Natural killer cell (primary cell): Measurements from ENCODE around the gene LINGO1. TPM values are rescaled to one million over a fixed set of nuclear protein-coding genes. Genes with fewer than 3 reads are reported as not detected.

Source experiments
- ATAC-seq, 3 donors: fragments of 150-1000 bp in 2 of 3; fragments of 200-7000 bp in 1 of 3; cut with Tn5 transposase; 1 replicate in 1 of 3; 2 replicates in 2 of 3; pipeline ENCODE4 v1.10.0; 2021; ENCODE audit warnings: mild to moderate bottlenecking in 2 of 3, moderate library complexity in 2 of 3
- DNase-seq, 2 donors: peaks; one replicate each; pipeline versions ENCODE4 v3.0.0 to v3.0.0-alpha.2; 2013 to 2021; ENCODE audit warnings: mixed read lengths in 1 of 2
- H3K27ac ChIP-seq: one replicate; pipeline ENCODE4 v1.5.1; 2013; ENCODE audit warnings: mild to moderate bottlenecking, low read length
- H3K27me3 ChIP-seq: one replicate; pipeline ENCODE4 v1.6.1; 2013; ENCODE audit warnings: low read length; ENCODE audit not compliant: control insufficient read depth, insufficient read depth
- H3K36me3 ChIP-seq: one replicate; pipeline ENCODE4 v1.6.1; 2013; ENCODE audit warnings: low read length; ENCODE audit not compliant: control insufficient read depth, insufficient read depth
- H3K4me1 ChIP-seq: one replicate; pipeline ENCODE4 v1.6.1; 2013; ENCODE audit warnings: low read length; ENCODE audit not compliant: control insufficient read depth, insufficient read depth
- H3K4me3 ChIP-seq: one replicate; pipeline ENCODE4 v1.5.1; 2013; ENCODE audit warnings: low read length
- H3K9me3 ChIP-seq: one replicate; pipeline ENCODE4 v1.6.1; 2013; ENCODE audit warnings: low read length; ENCODE audit not compliant: control insufficient read depth, insufficient read depth
- H3K27ac Mint-ChIP-seq, 2 donors: one replicate each; pipeline ENCODE4 v1.8.0; 2022; ENCODE audit warnings: mild to moderate bottlenecking in 2 of 2, mixed read lengths in 2 of 2, moderate library complexity in 1 of 2
- H3K27me3 Mint-ChIP-seq, 2 donors: one replicate each; pipeline ENCODE4 v1.8.0; 2022; ENCODE audit warnings: low read depth in 2 of 2, mixed read lengths in 2 of 2
- H3K36me3 Mint-ChIP-seq: one replicate; pipeline ENCODE4 v1.8.0; 2022; ENCODE audit warnings: mixed read lengths
- H3K4me1 Mint-ChIP-seq, 2 donors: one replicate each; pipeline ENCODE4 v1.8.0; 2022; ENCODE audit warnings: mixed read lengths in 2 of 2
- H3K4me3 Mint-ChIP-seq: one replicate; pipeline ENCODE4 v1.8.0; 2022; ENCODE audit warnings: mild to moderate bottlenecking, moderate library complexity, mixed read lengths
- H3K9me3 Mint-ChIP-seq, 2 donors: one replicate each; pipeline ENCODE4 v1.8.0; 2022; ENCODE audit warnings: mixed read lengths in 2 of 2
- CTCF ChIP-seq: fragments of 200-600 bp; IDR thresholded peaks from one replicate; pipeline ENCODE4 v1.8.0; 2022; ENCODE audit warnings: antibody characterized with exemption
- WGBS: methylation state at CpG from one replicate; pipeline ENCODE4 v1.1.7; 2013; ENCODE audit warnings: missing lambda C conversion rate; ENCODE audit not compliant: insufficient coverage; 5-methylcytosine and 5-hydroxymethylcytosine counted together
- intact Hi-C: fragments of 100-400 bp; cut with micrococcal nuclease; formaldehyde crosslinking; loops from one replicate; pipeline ENCODE4 v1.14.2; 2022
- total RNA-seq, 4 donors: library from RNA; stranded (reverse); fragments of 120-200 nt in 1 of 4; gene quantifications; one replicate each; pipeline versions ENCODE4 v1.2.3 to v1.2.4, GENCODE V29; 2013 to 2022

The LINGO1 gene
- total RNA-seq, 3 donors from 2014 or later (not counting 1 experiment from before 2014, with no cell fraction given): not detected

DNA sequence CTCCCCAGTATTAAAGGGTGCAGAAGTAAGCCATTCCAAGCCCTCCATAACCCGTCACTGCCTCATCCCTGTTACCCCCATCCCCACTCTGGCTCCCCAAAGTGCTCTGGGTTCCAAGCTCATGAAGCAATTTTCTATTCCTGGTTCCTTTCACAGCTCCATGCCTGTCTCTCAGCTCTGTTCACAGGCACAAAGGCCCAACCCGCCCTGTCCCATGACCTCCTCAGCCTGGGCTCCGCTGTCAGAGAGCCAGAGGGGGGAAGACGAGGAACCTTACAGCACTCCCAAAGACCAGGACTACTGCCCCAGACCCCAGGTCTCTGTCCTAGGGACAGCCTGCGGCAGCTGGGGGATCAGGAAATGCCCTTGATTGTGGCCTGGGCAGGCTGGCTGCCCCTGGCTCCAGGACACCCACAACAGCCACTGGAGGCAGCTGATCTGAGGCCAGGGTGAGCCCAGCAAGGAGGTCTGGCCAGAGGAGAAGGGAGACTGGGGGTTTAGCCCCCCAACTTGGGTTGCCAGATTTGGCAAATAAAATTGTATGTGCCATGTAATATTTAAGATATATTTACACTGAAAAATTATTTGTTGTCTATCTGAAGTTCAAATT lies 43.2 kb upstream of the LINGO1 start:
- intact Hi-C loops: no loop called here
- no peak for TF ChIP-seq CTCF
- WGBS: 86% methylated on average over 5 of the region's 5 CpGs
- Histone ChIP-seq H3K9me3 (no peaks in the 10 kb centered on the region), H3K27me3 (no peaks in the 10 kb centered on the region), H3K27ac (no peak overlapping the region), H3K4me1 (no peaks in the 10 kb centered on the region), H3K36me3 (no peaks in the 10 kb centered on the region), H3K4me3 (no peak overlapping the region)
- Mint-ChIP-seq H3K27ac (no peak overlapping the region), H3K4me1 (no peaks in the 10 kb centered on the region), H3K9me3 (no peaks in the 10 kb centered on the region), H3K4me3 (no peak overlapping the region), H3K36me3 (no peaks in the 10 kb centered on the region), H3K27me3 (peaks cover 5 to 7% of the 10 kb centered on the region in 2 donors)
- DNase-seq (no peak), ATAC-seq (no peak)

GRCh38 chr15:77674327-77674726 lies 41.6 kb upstream of the LINGO1 start:
- Histone ChIP-seq H3K9me3 (no peaks in the 10 kb centered on the region), H3K4me3 (no peak overlapping the region), H3K27me3 (no peaks in the 10 kb centered on the region), H3K27ac (no peak overlapping the region), H3K36me3 (no peaks in the 10 kb centered on the region), H3K4me1 (no peaks in the 10 kb centered on the region)
- H3K9me3 Mint-ChIP-seq: no peaks in the 10 kb centered on the region
- 83% methylated on average over 7 of the region's 7 CpGs for WGBS
- H3K4me3 Mint-ChIP-seq: no peak overlapping the region
- no peaks in the 10 kb centered on the region for H3K36me3 Mint-ChIP-seq
- no peak overlapping the region for H3K27ac Mint-ChIP-seq
- ATAC-seq: no peak
- TF ChIP-seq CTCF: no peak
- H3K4me1 Mint-ChIP-seq: no peaks in the 10 kb centered on the region
- intact Hi-C loops: no loop called here
- peaks cover 4 to 15% of the 10 kb centered on the region in 2 donors for H3K27me3 Mint-ChIP-seq
- no peak for DNase-seq

- no peak overlapping the region for H3K27ac Mint-ChIP-seq
- intact Hi-C loops: no loop called here
- H3K36me3 ChIP-seq: no peaks in the 10 kb centered on the region
- H3K36me3 Mint-ChIP-seq: no peaks in the 10 kb centered on the region
- no peaks in the 10 kb centered on the region for H3K9me3 ChIP-seq
- peaks cover 4 to 15% of the 10 kb centered on the region in 2 donors for H3K27me3 Mint-ChIP-seq
- H3K4me3 Mint-ChIP-seq: no peak overlapping the region
- no peaks in the 10 kb centered on the region for H3K4me1 Mint-ChIP-seq
- no peak overlapping the region for H3K27ac ChIP-seq
- H3K4me1 ChIP-seq: no peaks in the 10 kb centered on the region
- H3K4me3 ChIP-seq: no peak overlapping the region
- TF ChIP-seq CTCF: no peak
- WGBS: 72% methylated on average over 5 of the region's 5 CpGs
- ATAC-seq: no peak
- no peak for DNase-seq
- no peaks in the 10 kb centered on the region for H3K9me3 Mint-ChIP-seq
- H3K27me3 ChIP-seq: no peaks in the 10 kb centered on the region
These were observed 41.2 kb upstream of the LINGO1 start for GRCh38 chr15:77673866-77674265.

DNA sequence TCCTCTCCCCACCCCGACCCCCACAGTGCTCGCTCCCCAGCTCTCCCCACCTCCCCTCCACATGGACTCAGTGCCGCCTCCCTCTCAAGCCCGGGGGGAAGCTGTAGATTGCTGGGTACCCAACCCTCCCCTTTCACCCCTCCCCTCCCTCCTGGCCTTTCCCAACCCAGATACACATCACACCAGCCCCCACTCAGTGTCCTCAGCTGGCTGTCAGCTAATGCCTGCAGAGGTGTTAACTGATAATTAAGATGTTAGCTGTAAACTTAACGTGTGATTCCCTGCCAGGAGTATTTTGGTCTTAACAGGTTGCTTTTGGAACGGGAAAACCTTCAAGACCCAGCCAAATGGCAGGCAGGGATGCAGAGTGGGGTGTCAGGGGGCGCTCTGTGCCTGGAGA lies 39.4 kb upstream of the LINGO1 start:
- H3K27me3 Mint-ChIP-seq: peaks cover 5 to 14% of the 10 kb centered on the region in 2 donors
- no peaks in the 10 kb centered on the region for H3K36me3 ChIP-seq
- intact Hi-C loops: no loop called here
- H3K4me1 ChIP-seq: no peaks in the 10 kb centered on the region
- no peak overlapping the region for H3K27ac Mint-ChIP-seq
- H3K27me3 ChIP-seq: no peaks in the 10 kb centered on the region
- H3K36me3 Mint-ChIP-seq: no peaks in the 10 kb centered on the region
- no peaks in the 10 kb centered on the region for H3K9me3 ChIP-seq
- H3K27ac ChIP-seq: no peak overlapping the region
- ATAC-seq (no peak), DNase-seq (no peak)
- 51% methylated on average over 7 of the region's 7 CpGs for WGBS
- no peaks in the 10 kb centered on the region for H3K4me1 Mint-ChIP-seq
- no peak overlapping the region for H3K4me3 ChIP-seq
- TF ChIP-seq CTCF: no peak
- no peak overlapping the region for H3K4me3 Mint-ChIP-seq
- no peaks in the 10 kb centered on the region for H3K9me3 Mint-ChIP-seq
